GM19043 (cell line): ENCODE measurements around the gene OXNAD1.
A peak's percentile ranks its signal among the peaks of the same experiment; 100 is the strongest.

Experiments used
- ATAC-seq: cut with Tn5 transposase; IDR thresholded peaks from one replicate; pipeline ENCODE4 v1.9.1; 2021; ENCODE audit warnings: low read depth; ENCODE audit not compliant: unreplicated experiment

The OXNAD1 gene

DNA sequence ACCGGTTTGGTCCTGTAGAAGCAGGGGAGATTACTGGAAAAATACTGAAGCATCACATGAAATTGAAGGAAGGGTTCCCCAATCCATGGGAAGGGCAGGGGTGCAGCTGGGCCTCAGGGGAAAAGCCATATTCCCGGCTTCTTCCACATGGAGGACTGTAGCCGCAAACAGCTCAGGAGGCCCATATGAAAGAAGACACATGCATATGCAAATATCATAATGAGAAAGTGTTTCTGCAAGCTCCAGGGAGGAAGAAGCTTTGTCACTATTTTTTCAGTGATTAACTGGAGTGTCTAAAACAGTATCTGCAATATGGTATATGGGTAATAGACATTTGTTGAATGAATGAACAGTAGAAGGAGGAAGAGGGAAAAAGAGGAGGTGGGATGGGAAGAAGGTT, 19.4 kb upstream of the OXNAD1 start:
- no peak for ATAC-seq

DNA sequence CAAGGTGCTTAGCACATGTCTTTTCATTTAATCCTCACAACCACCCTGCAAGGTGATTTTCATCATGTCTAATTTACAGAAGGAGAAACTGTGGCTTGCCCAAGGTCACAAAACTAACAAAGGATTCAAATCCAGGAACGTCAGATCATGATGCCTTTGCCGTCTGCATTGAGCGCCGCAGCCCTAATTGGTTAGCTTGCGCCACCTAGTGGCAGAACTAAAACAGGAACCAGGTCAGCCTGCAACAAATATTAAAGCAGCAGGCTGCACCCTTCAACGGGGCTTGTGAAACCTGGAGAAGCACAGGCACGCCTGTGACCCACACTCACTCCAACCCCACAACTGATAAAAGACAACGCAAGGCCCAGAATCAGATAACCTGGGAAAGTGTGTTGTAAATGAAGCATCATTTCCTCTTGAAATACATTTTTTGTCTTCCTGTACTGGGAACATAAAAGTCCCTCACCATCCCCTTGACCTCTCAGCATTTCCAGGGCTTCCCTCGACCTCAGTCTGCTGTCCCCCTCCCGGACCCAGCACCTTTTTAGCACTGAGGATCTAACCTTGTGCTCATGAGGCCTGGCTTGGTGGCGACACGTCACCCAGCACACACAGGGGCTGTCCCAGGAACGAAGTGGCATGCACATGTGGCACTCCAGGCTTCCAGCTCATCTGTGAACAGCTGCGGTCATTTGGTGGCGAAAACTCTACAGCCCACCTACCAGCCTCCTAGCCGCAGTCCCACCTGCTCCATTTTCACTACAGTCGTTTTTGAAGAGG, 17.5 kb upstream of the OXNAD1 start:
- ATAC-seq = peak; percentile 62

DNA sequence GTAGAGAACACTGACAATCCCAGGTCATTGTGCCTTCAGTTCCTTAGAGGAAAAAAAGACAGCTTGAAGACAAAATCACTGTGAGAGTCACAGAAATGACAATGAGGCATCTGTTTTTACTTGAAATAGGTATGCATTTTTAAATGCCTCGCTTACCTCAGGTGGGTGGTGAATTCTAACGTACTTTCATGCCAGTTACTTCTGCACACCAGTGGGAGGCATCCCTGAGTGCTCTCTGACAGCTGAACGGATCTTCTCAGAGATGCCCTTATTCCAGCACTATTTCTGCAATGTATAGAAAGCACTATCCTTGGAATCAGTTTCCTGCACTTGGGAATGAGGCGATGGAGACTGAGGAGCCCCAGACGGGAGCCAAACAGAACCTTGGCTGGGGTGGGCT, 16.5 kb upstream of the OXNAD1 start:
- ATAC-seq = no peak

DNA sequence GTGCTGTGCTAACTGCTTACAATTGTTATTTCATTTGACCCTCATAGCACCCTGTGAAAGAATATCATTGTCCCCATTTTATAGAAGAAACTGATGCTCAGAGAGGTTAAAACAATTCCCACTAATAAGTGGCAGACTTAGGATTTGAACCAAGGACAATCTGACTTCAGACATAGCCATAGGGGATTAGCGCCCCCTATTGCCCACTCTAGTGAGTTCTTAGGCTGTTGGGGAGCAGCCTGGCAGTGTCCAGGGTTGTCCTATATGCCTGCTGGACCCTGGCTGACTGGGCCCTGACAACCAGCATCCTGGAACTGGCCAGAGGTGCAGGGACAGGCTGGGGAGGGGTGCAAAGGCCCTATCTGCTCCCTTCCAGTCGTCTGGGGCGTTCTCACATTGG, 15.7 kb upstream of the OXNAD1 start:
- no peak for ATAC-seq

DNA sequence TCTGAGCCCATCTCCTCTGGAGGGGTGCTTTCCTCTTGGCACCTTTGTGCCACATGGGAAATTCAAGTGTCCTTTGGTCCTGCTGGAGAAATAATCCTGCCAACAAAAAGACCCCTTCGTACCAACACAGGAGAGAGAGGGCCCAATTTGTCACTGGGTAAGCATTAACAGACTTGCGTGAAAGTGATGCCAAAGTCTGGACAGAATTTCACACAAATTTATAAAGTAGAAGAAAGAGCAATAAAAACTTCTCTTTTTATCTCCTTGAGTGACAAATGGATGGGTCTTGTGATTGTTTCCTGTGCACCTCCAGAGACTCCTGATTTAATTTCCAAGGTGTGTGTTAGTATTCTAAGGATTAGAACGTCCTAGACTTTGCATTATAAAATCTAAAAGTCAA, 15.1 kb upstream of the OXNAD1 start:
- no peak for ATAC-seq

DNA sequence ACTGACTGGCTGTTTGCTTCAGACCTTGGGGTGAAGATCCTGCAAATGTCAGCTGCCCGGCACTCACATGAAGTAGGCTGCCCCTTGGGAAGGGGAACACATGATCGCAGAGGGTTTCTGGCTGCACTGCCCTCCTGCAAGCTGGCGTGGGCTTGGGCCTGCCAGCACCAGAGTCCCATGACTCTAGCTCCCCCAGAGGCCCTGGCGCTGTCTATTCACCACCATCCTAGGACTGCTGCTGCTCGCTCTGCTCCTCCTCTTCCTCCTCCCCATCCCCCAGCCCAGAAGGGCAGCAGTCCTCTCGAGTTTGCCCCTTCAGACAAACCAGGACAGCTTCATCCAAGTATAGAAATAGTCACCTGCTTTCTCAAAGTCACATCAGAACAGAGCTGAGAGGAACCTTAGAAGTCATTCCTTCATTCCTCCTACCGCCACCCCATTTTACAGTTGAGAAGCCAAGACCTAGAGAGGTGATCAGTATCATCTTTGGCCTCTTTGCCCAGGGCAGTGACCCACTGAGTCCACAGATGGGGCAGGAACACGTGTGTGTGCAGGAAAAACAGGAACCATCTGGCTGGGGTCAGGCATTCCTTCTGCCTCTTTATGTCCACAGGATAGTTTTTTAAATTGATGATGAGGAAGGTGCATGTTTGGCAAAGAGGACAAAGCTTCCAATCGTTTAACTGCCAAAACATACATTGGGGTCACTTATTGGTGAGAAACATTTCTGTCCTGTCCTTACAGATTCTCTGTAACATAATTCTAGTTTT, 13.5 kb upstream of the OXNAD1 start:
- no peak for ATAC-seq

DNA sequence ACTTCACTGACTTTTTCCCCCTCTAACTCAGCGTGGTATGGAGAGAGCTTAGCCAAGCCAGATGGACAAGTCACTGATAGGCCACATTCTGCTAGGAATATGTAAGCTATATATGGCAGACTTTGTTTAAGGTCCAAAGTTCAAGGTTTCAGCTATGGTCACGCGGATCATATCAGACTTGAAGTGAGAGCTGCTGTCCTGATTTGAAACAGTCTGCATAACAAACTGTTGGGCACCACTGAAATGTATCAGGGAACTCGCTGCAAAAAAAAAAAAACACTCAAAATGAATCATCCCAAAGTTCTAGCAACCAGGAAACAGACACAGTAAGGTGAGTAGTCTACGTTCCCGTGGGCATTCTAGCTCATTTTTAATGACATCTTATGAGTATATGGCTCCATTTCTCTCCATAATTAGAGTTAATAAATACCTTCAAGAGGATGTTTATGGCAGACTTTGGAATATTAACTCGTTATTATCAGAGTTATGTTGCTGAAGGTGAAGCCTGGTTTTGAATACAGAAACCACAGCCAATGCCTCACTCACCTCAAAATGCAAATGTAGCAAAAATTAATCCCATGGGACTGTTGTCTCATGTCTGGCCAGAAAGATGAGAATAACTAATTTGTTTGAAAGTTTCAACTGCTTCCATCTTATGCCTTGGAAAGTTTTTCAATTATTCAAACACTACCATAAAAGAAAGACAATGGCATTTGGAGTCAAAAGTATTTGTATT, 12.6 kb upstream of the OXNAD1 start:
- ATAC-seq = no peak

DNA sequence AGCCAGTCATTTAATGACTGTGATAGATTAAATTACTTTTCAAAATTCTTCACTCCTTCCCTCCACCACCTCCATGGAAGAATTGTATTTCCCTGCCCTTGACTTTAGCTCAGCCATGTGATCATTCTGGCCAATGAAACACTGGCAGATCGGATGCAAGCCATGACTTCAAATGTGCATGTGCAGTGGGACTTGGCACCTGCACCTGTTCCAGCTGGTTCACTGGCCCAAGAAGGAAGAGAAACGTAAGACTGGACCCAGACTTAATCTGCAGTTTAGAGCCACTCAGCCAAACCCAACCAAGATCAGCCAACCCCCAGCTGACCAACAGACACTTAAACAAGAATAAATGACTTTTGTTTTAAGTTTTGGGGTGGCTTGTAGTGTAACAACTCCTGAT, 12.0 kb upstream of the OXNAD1 start:
- no peak for ATAC-seq

DNA sequence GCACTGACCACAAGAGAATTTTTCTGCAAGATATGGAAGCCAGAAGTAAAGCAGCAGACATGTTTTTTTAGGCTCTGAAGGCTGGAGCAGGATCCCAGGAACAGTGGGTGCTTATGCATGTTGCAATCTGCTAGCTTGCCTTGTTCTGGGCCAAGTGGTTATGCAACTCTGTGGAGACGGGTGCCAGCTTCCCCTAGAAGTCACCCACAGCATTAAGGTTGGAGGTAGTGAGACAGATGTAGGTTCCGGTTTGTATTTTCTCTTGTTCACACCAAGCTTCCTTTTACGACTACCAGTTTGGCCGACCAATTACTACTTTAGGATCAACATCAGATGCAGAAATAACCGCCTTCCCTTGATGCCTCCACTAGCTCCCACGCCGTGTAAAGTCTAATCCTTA, 11.4 kb upstream of the OXNAD1 start:
- no peak for ATAC-seq

DNA sequence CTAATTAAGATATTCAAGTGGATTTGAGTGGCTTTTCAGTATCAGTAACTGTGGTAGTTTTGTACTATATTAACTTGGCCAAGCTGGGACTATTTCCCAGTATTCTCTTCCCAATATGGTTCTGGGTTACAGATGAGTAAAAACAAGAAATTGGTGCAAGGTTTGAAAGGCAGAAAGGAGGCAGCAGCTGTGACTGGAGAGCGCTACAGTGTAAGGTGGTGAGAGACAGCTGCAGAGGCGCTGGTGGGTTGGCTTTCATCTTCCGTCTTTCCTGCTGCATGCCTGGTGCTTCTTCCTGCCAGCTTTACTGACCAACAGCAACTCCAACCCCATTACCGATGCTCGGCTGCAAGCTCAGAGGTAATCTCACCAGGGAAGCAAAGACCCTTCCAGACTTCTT, 10.1 kb upstream of the OXNAD1 start:
- ATAC-seq = no peak

DNA sequence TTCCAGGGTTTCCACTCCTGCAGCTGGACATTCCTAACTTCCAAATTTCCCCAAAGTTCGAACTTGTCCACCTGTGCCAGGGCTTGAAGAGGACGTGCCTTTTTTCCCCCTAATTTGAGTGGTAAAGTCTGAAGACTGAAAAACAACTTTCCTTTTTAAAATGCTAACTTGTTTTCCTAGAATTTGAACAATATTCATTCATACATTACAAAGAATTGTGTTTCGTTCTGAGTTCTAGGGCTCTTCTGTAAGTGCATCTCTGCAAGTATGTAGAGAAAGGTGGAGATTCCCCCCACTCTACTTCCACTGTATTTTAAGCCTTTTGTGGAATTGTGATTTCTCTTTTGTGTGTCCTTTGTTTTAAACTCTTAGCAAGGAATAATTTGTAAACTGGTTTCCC, 9.7 kb upstream of the OXNAD1 start:
- no peak for ATAC-seq

DNA sequence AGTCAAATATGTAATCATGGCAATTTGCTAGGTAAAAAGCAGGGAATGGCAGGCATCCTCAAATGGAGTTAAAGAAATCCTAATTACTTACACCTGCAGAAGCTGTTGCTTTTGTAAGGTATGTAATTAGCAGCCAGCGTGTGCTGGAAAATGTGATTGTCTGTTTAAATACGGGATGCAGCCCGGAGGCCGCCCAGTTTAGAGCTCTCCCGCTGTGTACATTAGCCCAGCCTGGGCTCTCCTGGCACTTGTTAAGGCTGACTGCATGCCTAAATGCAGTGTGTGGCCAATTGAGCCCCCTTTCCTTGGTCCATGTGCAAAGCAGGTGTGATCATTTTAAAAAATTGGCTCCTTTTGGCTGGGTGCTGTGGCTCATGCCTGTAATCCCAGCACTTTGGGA, 9.3 kb upstream of the OXNAD1 start:
- ATAC-seq = no peak

DNA sequence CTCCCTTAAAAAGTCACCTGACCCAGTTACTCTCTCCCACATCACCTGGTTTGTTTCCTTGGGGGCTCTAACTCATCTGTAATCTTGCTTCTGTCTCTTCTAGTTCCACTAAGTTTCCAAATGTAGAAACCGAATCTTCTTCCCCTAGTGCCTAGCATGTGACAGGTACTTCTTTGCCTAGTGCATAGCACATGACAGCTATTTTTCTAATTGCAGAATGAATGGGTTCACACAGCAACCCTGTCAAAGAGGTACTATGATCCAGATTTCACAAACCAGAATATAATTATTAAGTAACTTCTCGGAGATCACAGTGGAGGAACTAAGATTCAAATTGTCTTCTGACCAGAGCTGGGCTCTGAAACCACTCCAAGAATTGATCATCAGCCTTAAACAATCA, 7.7 kb upstream of the OXNAD1 start:
- no peak for ATAC-seq

DNA sequence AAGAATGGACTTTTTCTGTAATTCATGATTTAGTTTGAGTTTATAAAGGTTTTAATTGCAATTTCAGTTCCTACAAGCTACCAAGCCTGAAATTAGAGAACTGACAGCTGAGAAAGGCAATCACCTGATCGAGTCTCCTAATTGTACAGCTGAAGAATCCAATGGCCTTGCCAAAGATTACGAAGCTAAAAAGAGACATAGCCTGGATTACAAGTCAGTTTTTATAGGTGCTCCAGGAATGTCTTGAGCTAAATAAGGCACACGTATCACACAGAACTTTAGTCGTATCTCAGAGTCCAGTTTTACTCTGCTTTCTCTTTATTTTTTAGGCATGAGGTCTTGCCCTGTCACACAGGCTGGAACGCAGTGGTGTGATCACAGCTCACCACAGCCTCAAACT, 6.8 kb upstream of the OXNAD1 start:
- no peak for ATAC-seq

DNA sequence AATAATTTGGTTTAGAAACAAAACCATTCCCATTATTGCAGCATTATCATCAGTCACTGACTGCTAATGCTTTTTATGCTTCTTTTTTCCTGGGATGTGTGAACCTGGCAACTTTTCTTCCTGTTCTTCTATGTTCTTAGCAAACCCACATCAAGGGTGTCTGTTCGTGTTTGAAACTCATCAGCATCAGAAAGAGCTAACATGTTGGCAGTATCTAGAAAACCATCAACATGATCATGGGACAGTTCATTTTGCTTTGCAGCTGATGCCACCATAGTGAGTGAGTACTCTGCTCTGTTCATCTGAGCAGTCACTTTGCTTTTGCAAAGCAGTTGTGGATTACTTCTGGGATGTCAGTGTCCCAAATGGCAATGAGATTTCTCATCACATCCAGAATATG, 6.1 kb upstream of the OXNAD1 start:
- ATAC-seq = no peak

DNA sequence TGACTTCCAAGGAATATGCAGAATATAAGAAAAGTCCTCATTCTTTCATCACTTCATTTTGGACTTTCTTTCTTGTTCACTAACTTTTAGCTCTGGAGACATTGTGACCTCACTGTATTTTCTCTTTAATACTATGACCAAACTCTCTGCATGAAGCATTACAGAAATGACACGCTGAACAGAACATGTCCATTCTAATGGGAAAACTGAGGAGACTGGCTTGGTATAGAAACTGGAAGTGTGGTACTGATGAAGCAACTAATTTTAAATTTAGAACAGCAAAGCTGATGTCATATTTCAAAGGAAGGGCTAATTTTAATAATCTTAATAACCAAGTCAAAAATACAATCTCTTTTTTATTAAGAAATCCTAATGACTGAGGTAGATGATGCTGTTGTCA, 5.0 kb upstream of the OXNAD1 start:
- no peak for ATAC-seq

DNA sequence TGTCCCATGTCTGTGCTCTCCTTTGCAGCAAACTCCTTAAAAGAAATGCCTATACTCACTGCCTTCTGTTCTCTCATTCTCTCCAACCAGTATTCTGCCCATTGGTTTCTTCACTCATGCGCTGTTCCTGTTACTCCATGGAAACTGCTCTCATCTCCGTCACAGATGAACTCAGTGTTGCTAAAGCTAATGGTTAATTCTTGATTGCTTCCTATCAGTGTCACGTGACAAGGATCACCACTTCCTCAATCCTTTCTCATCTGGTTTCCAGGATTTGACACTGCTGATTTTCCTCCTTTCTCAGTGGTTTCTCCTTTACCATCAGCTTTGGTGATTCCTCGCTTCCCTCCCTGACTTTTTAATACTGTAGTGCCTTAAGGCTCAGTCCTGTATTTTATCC, 2.8 kb upstream of the OXNAD1 start:
- no peak for ATAC-seq

DNA sequence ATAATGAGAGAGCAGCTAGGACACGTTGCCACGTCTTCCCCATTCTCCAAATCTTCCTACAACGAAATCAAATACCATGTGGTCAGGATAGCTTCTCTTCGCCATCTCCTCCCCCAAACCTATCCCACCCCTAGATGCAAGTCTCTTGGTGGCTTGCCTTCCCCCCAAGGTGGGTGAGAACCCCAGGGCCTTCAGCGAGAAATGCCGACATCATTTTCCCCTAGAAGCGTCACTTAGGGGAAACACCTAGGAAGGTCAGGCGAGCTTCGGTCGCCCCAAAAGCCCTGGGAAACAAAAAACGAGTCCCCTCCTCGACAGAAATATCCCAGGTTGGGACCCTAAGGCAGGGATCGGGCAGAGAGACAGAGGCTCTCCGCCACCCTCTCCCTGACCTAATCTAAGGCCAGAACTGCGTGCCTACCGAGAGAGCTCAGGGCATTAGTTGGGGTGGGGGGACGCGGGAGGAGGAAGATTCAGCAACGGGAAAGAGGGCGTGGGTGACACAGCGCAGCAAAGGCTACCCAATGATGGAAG, 771 bp upstream of the OXNAD1 start:
- ATAC-seq = no peak

DNA sequence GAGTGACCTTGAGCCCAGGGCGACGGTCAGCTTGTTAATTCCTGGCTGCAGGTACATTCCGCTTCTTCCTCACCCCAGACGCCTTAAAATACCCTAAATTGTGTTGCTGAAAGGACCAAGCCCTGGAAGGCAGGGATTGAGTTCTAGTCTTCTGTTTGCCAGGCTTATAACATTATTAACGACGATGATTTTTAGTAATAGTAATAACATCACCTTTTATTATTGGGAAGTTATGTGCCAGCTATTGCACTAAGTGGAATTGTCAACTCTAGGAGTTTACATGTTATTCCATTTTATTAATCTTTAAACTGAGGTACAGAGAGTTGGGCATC, 409 bp downstream of the OXNAD1 start:
- ATAC-seq = no peak

DNA sequence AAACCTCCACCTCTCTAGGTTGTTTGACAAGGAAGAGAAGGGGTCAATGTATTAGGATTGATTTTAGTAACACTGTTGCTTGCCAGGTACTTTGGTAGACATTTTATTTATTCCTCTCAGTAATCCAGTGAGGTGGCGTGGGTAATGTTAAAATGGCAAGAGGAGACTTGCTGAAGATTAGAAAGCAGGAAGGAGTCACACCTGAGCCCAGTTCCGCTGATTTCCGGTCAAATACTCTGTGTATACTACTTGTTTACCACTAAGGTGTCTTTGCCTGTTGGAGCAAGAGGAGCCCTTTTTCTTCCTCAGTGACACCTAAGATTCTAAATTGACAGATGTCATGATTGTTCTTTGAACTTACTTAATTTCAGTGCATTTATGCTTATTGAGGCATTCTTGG, 1.7 kb downstream of the OXNAD1 start:
- no peak for ATAC-seq

DNA sequence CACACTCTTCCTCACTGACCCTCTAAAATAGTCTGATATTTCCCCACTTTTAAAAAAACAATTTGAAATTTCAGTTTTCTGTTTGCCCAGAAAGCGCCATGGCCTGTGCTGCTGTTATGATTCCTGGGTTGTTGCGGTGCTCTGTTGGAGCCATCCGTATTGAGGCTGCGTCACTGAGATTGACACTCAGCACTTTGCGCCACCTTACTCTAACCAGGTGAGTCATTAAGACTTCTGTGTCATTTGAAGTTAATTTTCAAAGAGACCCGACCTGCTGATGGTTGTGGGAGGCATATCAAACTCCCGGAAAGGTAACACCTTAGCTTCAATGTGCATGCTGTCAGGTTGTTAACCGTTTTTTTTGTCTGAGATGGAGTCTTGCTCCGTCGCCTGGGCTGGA, 5.8 kb downstream of the OXNAD1 start:
- ATAC-seq = no peak

DNA sequence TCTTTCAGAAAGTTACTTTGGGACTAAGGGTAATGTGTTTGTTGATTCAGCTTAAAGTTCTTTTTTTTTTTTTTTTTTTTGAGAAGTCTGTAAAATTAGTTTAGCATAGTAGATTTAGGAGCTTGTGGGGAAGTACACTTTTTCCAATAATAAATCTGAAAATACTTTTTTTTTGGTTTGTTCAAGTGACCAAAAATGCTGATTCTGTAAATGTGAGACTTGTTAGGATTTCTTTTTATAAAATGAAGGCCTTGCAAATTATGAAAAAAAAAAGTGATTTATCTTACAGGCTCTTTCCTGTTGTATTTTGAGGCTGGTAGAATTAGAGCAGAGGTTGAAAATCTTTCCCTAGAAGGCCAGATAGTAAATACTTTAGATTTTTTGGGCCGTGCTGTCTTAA, 7.6 kb downstream of the OXNAD1 start:
- ATAC-seq = no peak
